ENCODE data around the gene TRERF1.

GRCh38 chr6:42380228-42380979, 71.3 kb downstream of the TRERF1 start:
- no peak for TF ChIP-seq POLR2A (IDR thresholded peaks at IDR 0.05)
- no peak for TF ChIP-seq CTCF (IDR thresholded peaks at IDR 0.05)
- no peak for TF ChIP-seq EP300 (IDR thresholded peaks at IDR 0.05)
